SK-N-MC (cell line): ENCODE measurements around the gene MYLK2.

Experiments
- EZH2 ChIP-seq: fragments of 200-600 bp; sonication (generic); IDR thresholded peaks from one replicate; pipeline ENCODE4 v1.6.1; 2017; ENCODE audit warnings: antibody characterized with exemption
- POLR2AphosphoS5 ChIP-seq: IDR thresholded peaks from 2 replicates; pipeline ENCODE4 v1.6.1; 2012; ENCODE audit warnings: mild to moderate bottlenecking, low read depth, low read length, borderline replicate concordance

DNA sequence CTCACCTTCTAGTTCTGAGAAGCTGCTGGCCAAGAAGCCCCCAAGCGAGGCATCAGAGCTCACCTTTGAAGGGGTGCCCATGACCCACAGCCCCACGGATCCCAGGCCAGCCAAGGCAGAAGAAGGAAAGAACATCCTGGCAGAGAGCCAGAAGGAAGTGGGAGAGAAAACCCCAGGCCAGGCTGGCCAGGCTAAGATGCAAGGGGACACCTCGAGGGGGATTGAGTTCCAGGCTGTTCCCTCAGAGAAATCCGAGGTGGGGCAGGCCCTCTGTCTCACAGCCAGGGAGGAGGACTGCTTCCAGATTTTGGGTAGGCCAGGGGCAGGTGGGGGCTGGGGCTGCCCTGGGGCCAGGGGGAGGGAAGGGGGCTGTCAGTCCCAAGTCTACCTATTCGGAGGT is 2.3 kb downstream of the MYLK2 start:
- TF ChIP-seq EZH2 (no peak), POLR2AphosphoS5 (no peak)
